Right kidney (tissue), 1 donor: Measurements from ENCODE around the gene EIF5AL1.
"Not testable (repeated sequence)": the region's sequence is repeated elsewhere in the genome, so short reads cannot be mapped to it uniquely, and the experiment has no call there.

Source experiments
- DNase-seq: peaks from one replicate; pipeline ENCODE4 v3.0.0-alpha.2; 2016

Gene EIF5AL1

GRCh38 chr10:79556961-79557360, 44.6 kb downstream of the EIF5AL1 start:
- DNase-seq, result not testable (repeated sequence)

- no peak for DNase-seq
These were observed 47.4 kb downstream of the EIF5AL1 start for GRCh38 chr10:79559726-79560125.

- no peak for DNase-seq
These were observed 47.9 kb downstream of the EIF5AL1 start, which contains the start of gene SFTPA2 for GRCh38 chr10:79560160-79560709. TSS of gene SFTPA2 (minus strand) at chr10:79560407. CDS start at chr10:79559483, 924 bp downstream.

GRCh38 chr10:79561257-79561656, 48.9 kb downstream of the EIF5AL1 start:
- DNase-seq, result no peak

GRCh38 chr10:79562135-79562756, 49.9 kb downstream of the EIF5AL1 start:
- DNase-seq, result peak; percentile 60

- no peak for DNase-seq
These were observed 51.1 kb downstream of the EIF5AL1 start for GRCh38 chr10:79563426-79563825.
